Activated CD4-positive, alpha-beta T cell treated with anti-CD3 and anti-CD28 coated beads, Interleukin-2, amount 50 U/mL, for 48 hours (primary cell): Measurements from ENCODE around the gene FOCAD.
A peak's percentile ranks its signal among the peaks of the same experiment; 100 is the strongest.

ENCODE experiments used
- DNase-seq, 2 experiments: peaks; one replicate each; pipeline ENCODE4 v3.0.0-alpha.2; 2020

FOCAD gene, protein sequence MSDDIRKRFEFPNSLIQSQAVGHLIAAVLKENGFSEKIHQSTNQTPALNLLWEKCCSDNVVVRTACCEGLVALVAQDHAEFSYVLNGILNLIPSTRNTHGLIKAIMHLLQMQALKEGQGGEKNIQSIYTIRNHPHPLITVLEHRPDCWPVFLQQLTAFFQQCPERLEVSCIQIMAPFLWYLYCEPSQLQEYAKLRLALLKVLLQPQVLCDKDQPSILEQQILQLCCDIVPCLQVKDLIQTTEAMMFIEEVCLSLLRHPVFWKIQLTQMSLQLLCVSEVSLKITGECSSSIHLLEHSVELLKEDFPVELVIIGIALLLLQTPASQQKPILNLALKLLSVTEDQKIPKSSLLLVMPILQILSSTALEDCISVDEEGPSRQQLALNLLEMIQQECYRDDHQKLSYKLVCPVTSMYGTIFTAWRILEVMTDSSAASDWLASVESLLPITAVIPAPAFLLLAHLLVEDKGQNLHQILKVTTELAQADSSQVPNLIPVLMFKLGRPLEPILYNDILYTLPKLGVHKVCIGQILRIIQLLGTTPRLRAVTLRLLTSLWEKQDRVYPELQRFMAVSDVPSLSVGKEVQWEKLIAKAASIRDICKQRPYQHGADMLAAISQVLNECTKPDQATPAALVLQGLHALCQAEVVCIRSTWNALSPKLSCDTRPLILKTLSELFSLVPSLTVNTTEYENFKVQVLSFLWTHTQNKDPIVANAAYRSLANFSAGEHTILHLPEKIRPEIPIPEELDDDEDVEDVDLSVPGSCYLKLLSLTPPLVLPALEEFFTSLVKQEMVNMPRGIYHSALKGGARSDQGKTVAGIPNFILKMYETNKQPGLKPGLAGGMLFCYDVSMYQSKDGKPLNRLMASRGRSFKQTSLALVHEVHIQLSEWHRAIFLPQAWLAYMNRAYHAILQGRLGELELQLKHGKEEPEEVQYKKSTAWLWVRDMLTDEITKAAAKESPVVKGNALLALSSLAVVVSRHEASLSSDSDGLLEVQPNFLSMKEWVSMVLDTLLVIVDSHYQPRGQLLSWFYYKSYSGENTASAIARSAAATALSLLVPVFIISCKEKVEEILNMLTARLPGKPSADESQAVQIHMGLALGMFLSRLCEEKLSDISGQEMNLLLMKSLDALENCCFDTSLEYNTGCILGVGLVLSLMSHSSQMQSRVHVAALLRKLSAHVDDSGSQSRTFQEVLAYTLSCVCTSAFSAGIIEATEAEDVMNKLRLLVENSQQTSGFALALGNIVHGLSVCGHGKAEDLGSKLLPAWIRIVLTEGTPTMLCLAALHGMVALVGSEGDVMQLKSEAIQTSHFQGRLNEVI (N-terminal part only)

DNA sequence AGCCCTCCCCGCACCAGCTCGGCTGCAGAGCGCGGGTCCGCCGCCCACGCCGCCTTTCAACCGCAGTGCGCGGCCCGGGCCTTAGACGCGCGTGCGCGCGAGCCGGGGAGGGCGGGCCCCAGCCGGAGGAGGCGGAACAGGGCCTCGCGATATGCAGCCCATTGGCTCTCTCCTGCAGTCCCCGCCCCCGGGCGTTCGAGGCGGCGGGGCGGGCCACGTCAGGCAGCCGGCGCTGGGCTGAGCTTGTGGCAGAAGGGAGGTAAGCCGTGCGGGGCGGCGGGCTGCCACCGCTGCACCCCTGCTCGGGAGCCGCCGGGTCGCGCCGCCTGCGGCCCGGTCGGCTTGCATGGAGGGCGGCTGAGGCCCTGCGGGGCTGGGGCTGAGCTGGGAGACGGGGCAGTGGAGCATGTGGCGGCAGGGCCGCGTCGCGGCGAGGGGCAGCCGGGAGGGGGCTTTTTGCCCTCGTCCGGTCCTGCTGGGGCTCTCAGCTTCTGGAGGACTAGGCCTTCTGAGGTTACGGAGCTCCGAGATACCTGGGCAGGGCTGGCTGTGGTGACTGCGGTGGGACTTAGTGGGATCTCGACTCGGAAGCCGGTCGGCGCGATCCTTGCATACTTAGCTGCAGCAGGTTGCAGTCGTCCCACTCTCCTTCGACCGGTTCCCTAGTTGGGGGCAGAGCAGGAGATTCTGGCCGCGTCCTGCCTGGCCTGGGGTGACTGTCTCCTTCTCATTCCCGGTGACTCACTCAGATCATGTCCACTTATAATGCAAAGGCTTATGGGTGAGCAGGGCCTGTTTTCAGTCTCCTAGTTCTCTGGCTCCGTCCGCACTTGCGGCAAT lies at the start of gene FOCAD:
Gene FOCAD (plus strand): TSS at position 225 of the 840 bp plus-strand sequence. CDS start 31,095 bp downstream, outside the sequence.
- peak; percentile 94 to 95 for DNase-seq

GRCh38 chr9:20634895-20635294 lies 49.2 kb upstream of the FOCAD start:
- DNase-seq, result no peak

GRCh38 chr9:20636888-20637440 lies 47.1 kb upstream of the FOCAD start:
- no peak for DNase-seq

- peak; percentile 75 to 81 for DNase-seq
These were observed 43.5 kb upstream of the FOCAD start for GRCh38 chr9:20640331-20641187.

- no peak for DNase-seq
These were observed 42.0 kb upstream of the FOCAD start for GRCh38 chr9:20642045-20642444.

DNA sequence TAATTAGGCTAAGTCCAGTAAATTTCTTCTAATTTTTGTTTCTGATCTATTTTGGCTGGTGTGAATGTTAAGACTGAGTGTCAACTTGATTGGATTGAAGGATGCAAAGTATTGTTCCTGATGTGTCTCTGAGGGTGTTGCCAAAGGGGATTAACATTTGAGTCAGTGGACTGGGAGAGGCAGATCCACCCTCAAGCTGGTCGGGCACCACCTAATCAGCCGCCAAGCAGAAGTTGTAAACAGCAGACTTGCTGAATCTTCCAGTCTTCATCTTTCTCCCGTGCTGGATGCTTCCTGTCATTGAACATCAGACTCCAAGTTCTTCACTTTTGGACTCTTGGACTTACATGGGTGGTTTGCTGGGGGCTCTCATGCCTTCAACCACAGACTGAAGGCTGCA lies 40.4 kb upstream of the FOCAD start:
- no peak for DNase-seq

- no peak for DNase-seq
These were observed 37.4 kb upstream of the FOCAD start for GRCh38 chr9:20646656-20647055.

DNA sequence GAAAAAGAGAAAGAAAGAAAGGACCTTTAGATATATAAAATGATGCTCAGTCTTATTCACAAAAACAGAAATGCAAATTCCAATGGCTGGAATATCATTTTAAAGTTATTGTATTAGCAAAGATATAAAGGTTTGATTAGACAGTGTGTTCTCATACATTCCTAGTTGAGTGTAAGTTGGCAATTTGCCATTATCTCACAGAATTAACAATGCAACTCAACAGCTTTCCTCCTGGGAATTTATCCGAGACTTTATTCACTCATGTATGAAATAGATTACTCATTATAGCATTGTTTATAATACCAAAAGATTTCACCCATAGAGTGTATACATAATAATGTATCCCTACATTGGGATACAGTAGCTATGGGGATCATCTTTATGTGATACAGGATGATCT lies 34.7 kb upstream of the FOCAD start:
- DNase-seq, result no peak

GRCh38 chr9:20650313-20650712 lies 33.7 kb upstream of the FOCAD start:
- no peak for DNase-seq

- DNase-seq, result no peak
These were observed 33.2 kb upstream of the FOCAD start for GRCh38 chr9:20650750-20651299.

DNA sequence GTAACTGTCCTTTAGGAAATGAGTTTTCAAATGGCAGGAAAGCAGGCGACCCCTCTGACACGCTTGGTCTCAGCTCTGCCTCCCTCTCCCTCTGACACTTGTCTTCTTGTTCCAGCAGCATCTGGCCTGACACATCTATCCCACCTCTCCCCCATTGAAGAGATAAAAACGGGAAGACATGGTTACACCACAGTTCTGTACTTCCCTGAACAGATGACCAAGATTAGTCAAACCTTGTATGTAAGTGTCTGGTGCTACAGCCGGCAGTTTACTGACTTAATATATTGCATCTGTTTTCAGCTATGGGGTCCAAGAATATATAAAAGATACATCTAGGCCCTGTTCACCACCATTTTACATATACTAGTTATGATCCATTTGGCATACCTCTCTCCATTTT lies 32.1 kb upstream of the FOCAD start:
- no peak for DNase-seq

DNA sequence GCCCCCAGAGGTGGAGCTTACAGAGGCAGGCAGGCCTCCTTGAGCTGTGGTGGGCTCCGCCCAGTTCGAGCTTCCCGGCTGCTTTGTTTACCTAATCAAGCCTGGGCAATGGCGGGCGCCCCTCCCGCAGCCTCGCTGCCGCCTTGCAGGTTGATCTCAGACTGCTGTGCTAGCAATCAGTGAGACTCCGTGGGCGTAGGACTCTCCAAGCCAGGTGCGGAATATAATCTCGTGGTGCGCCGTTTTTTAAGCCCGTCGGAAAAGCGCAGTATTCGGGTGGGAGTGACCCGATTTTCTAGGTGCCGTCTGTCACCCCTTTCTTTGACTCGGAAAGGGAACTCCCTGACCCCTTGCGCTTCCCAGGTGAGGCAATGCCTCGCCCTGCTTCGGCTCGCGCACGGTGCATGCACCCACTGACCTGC lies 25.8 kb upstream of the FOCAD start:
- DNase-seq, result peak; percentile 24 to 41

DNA sequence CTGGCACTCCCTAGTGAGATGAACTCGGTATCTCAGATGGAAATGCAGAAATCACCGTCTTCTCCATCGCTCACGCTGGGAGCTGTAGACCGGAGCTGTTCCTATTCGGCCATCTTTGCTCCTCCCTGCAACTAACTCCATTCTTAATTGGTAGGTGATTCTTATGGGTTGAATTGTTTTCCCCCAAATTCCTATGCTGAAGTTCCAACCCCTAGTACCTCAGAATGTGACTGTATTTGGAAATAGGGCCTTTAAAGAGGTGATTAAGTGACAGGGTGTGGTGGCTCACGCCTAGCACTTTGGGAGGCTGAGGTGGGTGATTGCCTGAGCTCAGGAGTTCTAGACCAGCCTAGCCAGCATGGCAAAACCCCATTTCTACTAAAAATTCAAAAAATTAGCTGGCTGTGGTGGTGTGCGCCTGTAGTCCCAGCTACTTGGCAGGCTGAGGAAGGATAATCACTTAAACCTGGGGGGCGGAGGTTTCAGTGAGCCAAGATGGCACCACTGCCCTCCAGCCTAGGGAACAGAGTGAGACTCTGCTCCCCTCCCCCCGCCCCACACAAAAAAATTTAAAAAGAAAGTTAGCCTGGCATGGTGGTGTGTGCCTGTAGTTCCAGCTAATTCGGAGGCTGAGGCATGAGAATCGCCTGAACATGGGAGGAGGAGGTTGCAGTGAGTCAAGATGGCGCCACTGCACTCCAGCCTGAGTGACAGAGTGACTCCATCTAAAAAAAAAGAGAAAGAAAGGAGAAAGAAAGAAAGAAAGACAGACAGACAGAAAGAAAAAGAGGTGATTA lies 25.2 kb upstream of the FOCAD start:
- DNase-seq, result peak in 1 of 2 experiments; percentile 16

- no peak for DNase-seq
These were observed 24.5 kb upstream of the FOCAD start for GRCh38 chr9:20659474-20659967.

DNA sequence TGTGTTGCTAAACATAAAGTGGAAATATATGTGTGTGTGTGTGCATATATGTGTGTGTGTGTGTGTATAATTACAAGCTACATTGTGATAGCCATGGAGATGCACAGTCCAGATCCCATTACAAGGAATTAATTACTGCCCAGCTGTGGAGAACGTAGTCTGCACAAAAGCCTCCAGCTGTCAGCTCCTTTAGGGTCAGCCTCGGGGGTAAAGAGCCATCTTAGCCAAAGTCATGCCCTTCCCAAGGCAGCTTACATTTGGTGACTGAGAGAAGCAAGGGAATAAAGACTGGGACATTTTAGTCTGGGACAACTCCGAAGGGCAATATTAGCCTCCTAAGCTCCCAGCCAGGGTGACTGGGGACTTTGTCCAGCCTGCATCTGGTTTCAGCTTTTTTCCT lies 21.9 kb upstream of the FOCAD start:
- no peak for DNase-seq

GRCh38 chr9:20663133-20663532 lies 20.9 kb upstream of the FOCAD start:
- DNase-seq, result no peak

GRCh38 chr9:20664501-20664900 lies 19.6 kb upstream of the FOCAD start:
- no peak for DNase-seq

- DNase-seq, result no peak
These were observed 13.7 kb upstream of the FOCAD start for GRCh38 chr9:20670395-20670794.

DNA sequence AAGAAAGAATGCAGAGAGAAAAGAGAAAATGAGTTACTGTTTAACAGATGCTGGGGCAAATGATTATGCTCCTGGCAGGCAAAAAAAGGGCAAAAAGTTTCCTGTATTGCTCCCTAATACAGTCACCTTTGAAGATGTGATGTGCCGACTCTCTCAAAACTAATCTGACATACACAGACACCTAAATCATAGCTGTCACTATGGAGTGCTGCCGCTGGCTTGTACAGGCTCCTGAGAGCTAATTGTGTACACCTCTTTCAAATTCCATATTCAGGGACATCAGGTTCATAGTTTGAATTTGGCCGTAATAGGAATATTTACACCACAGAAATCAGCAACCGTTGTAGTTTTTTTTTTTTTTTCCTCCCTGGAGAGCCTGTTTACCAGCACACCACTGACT lies 12.4 kb upstream of the FOCAD start:
- DNase-seq, result no peak
